GOT3 (cell line): ENCODE results near the gene TBC1D8B.
"Not testable (repeated sequence)": the region's sequence is repeated elsewhere in the genome, so short reads cannot be mapped to it uniquely, and the experiment has no call there.

Experiments used
- DNase-seq: peaks from one replicate; lab custom pipeline; 2025; ENCODE audit warnings: mixed read lengths; lab: John Stamatoyannopoulos, UW

TBC1D8B gene

DNA sequence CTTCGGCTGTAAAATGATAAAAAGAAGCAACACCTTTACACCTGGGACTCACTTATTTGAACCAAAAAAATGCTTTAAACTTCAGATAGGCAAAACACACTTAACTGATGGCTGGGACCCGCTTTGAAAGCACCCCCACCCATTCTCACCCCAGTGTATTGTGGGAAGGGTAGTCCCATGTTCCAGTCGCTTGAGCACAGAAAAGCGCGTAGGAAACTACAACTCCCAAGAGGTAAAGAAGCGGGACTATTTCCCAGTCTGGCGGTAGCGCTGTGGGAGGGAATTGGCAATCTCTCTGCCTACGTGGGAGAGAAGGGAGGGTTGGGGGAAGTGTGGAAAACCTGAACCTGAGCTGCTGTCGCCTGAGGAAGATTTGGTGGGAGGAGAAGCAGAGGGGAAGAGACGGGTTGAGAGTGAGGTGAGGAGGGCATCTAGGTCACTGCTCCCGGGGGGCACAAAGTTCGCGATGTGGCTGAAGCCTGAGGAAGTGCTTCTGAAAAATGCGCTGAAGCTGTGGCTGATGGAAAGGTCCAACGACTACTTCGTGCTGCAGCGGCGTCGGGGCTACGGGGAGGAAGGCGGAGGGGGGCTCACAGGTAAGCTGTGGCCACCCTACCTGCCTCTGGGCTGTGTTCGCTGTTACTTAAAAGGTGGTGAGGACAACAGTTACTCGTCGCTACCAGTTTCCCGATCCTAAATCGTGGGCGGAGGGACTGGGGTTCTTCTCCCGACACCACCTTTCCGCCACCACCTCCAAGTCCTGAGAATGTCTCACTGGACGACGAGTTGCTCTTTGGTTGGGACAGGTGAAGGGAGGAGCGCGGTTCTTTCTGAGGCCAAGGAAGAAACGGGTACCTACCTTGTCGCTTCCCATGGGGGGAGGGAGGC lies at the start of gene TBC1D8B:
TSS of gene TBC1D8B (plus strand) at position 286 of the 888 bp plus-strand sequence. CDS start at position 467, 181 bp downstream.
- peak; percentile 12 for DNase-seq

DNA sequence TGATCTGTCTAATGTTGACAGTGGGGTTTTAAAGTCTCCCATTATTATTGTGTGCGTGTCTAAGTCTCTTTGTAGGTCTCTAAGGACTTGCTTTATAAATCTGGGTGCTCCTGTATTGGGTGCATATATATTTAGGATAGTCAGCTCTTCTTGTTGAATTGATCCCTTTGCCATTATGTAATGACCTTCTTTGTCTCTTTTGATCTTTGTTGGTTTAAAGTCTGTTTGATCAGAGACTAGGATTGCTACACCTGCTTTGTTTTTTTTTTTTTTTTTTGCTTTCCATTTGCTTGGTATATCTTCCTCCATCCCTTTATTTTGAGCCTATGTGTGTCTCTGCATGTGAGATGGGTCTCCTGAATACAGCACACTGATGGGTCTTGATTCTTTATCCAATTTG lies 33.2 kb upstream of the TBC1D8B start:
- not testable (repeated sequence) for DNase-seq

- no peak for DNase-seq
Measured at GRCh38 chrX:106774981-106775380, 27.5 kb upstream of the TBC1D8B start.

- no peak for DNase-seq
Measured at GRCh38 chrX:106780264-106780663, 22.2 kb upstream of the TBC1D8B start.

GRCh38 chrX:106780664-106781377 lies 21.7 kb upstream of the TBC1D8B start:
- DNase-seq: no peak

DNA sequence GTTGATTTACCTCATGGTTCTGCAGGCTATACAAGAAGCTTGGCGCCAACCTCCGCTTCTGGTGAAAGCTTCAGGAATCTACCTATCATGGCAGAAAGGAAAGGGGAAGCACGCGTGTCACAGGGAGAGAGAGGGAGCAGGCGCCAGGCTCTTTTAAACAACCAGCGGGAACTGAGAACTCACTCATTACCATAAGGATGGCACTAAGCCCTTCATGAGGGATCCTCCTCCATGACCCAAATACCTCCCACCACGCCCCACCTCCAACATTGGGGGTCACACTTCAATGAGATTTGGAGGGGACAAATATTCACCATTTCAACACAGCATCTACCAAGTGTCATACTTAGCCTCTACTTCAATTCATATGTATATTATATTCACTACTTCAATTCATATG lies 18.8 kb upstream of the TBC1D8B start:
- no peak for DNase-seq

DNA sequence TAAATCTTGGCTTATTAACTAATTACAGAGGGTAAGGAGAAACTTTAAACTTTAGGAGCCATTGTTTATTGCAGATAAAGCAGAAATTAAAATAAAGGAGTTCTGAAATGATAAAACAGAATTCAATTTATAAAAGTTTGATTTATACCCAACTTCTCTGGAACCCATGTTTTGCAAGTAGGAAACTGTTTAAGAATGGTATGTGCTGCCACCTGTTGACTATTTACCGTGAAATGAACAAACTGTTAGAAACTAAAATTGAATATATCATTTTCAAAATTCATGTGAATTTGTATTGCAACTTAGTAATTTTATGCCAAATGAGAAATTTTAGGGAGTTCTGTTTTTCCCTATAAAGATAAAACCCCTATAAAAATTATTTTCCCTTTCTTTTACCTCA lies 11.0 kb upstream of the TBC1D8B start:
- DNase-seq: no peak

DNA sequence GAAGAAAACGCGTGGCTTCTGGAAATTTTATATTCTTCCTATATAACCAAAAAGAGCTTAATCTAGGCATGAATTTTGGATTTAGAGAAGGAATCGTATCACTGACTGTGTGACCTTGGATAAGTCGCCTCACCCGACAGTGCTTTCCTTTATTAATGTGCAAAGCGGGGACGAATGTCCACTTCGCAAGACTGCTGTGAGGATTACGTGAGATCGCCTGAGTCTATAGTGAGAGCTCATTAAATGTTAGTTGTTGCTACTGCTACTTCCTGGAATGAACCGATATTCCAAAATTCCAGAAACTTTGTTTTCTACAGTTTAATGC lies 448 bp upstream of the TBC1D8B start:
- no peak for DNase-seq

- no peak for DNase-seq
Measured at GRCh38 chrX:106811131-106811910, 8.8 kb downstream of the TBC1D8B start.

DNA sequence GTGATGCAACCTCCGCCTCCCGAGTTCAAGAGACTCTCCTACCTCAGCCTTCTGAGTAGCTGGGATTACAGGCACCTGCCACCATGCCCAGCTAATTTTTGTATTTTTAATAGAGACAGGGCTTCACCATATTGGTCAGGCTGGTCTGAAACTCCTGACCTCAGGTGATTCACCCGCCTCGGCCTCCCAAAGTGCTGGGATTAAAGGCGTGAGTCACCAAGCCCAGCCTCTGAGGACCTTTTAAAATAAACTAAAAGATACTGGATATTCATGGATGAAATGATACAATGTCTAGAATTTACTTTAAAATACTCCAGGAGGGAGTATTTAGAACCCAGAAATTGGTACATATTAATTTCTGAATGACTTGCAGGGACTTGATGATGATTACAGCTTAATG lies 10.5 kb downstream of the TBC1D8B start:
- not testable (repeated sequence) for DNase-seq

- DNase-seq: not testable (repeated sequence)
Measured at GRCh38 chrX:106814093-106814492, 11.6 kb downstream of the TBC1D8B start.

GRCh38 chrX:106862972-106863688 lies 60.7 kb downstream of the TBC1D8B start:
- DNase-seq: no peak

DNA sequence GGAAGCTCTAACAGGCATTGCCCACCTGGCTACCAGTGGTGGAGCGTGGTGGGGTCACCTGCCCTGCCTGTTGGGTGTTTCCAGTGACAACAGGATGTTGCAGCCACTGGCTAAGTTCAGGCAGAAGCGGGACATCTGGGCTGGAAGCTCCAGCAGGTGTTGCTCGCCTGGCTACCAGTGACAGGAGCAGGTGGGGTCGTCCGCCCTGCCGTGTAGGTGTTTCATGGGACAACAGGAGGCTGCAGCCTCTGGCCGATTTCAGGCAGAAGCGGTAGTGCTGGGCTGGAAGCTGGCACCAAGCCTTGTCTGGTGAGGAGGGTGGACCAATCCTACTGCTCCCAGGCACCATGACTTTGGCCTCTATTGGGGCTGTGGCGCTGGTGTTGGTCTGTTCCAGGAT lies 61.2 kb downstream of the TBC1D8B start:
- no peak for DNase-seq

- not testable (repeated sequence) for DNase-seq
Measured at GRCh38 chrX:106872796-106873195, 70.3 kb downstream of the TBC1D8B start.

DNA sequence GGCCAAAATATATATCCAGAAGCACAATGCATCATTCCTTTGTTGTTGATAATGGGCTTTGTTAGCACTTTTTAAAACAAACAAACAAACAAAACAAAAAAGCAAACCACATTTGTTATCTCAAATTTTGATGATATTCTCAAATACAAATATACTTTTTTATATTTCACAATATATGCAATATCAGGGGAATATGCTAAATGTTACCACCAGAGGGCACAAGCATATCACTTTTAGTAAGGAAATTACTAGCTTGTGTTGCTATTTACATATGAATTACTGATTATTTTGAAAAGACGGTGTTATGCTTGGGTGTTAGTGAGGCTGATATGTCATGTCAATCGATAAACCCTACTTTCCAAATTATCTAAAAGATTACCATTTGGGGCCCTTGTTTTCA lies 71.6 kb downstream of the TBC1D8B start:
- DNase-seq: no peak

DNA sequence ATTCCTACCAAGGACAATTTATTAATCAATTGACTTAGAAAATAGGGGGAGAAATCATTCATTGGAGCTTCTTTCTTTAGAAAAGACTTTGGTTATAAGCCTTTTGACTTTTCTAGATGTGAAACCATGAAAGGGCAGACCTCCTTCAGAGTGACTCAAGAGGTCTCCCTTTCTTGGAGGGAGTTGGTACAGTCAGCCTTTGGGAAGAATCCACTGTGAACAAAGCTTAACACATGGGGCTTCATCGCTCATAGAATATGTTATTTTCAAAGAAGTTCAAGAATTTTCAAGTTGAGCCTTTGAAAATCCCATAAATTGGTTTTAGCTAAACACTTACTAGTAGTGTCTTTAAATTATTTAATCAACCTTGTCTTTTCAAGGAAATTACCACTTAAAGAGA lies 72.7 kb downstream of the TBC1D8B start:
- no peak for DNase-seq

DNA sequence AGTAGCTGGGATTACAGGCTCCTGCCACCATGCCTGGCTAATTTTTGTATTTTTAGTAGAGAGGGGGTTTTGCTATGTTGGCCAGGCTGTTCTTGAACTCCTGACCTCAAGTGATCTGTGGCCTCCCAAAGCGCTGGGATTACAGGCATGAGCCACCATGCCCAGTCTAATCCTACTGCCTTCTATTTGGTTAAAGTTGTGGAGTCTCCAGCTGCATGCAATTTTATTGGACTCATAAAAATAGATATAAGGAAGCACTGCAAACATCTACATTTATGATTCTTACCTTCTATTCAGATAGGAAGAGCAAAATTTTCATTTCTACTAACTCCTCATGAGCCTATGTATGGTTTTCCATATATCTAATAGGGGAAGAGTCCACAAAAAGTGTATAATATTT lies 87.0 kb downstream of the TBC1D8B start:
- no peak for DNase-seq

DNA sequence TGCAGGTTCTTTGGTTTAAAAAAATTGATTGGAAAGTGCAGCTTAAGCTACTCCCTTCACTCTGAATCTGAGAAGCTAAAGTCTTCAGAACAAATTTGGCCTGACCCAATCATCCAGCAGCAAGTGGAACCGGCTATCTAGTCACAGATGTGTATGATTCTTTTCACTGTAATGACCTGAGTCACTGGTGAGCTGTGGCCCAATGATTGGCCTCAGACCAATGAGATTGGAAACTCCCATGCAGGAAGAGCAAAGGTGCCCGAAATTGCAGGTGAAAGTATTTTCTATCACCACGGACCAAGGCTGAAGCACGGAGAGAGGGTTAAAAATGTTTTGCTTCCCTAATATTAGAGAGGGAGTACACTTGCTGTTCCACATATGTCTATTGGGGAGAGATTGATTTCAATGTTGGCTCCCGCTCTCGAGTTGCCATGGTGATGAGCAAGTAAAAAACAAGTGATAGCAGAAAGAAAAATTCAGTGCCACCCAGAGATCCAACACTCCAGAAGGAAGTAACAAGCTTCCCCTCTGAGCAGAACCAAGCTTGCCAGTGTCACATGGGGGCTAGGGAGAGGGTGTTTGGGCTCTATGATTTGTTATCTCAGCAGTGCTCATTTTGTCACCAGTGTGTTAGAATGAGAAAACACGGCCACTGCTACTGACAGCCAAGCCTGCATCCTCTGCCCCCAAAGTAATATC lies 89.4 kb downstream of the TBC1D8B start:
- DNase-seq: no peak

DNA sequence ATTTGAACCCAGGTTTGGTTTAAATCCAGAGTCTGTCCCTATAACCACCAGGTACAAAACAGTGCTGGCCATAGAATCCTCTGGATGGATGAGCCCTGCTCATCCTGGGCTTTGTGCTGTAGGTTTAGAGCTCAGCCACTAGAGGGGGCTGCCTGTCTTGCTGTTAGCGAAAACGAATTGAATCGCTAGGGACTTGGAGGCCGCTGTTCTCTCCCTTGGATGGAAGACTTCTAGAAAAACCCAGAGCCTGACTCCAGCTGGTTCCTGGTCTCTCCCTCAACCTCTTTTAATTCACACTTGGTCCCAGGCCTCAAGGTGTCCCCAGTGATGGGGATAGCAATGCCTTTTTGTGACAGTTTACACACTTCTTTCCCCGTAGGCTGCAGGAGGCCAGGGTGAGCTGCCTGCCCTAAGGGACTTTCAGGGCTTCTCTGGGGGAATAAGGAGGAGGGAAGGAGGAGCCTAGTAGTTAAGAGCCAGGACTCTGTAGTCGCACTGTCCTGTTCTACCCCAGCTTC lies 92.0 kb downstream of the TBC1D8B start:
- no peak for DNase-seq

DNA sequence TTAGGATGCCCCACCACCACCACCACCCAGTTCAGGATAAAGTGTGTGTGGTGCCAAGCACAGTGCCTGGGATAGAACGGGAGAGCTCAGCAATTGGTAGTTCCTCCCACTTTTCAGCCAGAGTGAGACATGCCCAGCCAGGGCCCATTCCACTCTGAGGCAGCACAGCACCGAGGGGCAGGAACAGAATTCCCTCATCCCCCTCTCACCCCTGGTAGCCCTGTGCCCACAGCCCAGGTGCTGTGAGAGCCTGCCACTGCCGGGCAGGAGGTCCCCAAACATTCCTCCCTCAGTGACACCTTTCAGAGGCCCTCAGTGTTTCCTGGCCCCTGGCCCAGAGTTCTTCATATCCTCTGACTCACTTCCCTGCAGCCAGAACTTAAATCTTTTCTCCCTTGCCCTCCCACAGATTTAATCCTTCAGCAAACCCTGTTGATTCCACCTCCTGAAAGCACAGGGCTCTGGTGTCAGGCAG lies 92.5 kb downstream of the TBC1D8B start:
- no peak for DNase-seq

DNA sequence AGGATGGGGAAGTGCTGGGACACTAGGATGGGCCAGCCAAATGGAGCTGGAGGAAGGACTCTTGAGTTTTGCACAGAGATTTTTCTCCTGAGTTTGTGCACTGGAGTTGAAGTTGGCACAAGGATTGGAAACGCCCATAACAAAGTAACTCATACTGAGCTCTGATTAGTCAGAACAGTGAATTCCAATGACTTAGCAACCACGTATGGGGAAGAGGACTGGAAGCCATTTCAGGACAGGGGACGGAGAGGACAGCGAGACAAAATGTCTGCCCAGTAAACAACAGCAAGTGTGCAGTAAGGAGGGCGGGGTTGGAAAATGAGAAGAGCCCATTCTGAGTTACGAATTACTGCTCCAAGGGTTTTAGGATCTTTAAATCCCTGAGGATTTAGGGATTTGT lies 94.8 kb downstream of the TBC1D8B start:
- DNase-seq: no peak
